VCaP (cell line): ENCODE measurements around the gene SIGLEC14.

Experiments used
- H3K27ac ChIP-seq: fragments of 450-650 bp; 2 replicates; pipeline ENCODE4 v1.5.1; 2017
- CTCF ChIP-seq: fragments of 450-650 bp; conservative IDR thresholded peaks from 2 replicates; pipeline ENCODE4 v1.5.1; 2017; ENCODE audit warnings: mild to moderate bottlenecking, moderate library complexity

Gene SIGLEC14

GRCh38 chr19:51607920-51608562 lies 38.6 kb downstream of the SIGLEC14 start:
- no peak overlapping the region for H3K27ac ChIP-seq
- TF ChIP-seq CTCF = 0 out of 2 replicates have a peak, but pooled peaks have one; percentile 14

DNA sequence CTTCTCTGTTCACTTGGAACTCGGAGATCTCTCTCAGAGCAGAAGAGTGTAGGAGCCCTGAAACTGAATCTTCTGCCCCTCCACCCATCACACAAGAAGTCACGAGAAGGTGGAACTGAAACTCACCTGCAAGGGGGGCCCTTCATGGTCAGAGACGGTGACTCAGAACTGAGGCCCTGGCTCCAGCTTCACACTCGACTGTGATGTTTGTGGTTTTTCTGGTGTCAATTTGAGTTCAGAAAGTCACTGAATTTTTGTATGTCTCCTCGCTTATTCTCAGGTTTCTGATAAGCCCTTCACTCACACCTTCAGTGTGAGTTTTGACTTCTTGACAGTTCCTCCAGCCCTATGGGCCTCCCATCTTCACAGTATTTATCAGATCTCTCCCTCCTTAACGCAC lies 39.5 kb downstream of the SIGLEC14 start:
- H3K27ac ChIP-seq = no peak overlapping the region
- TF ChIP-seq CTCF = no peak

- no peak for TF ChIP-seq CTCF
- H3K27ac ChIP-seq = no peak overlapping the region
Measured at GRCh38 chr19:51602189-51602854, 44.3 kb downstream of the SIGLEC14 start.

DNA sequence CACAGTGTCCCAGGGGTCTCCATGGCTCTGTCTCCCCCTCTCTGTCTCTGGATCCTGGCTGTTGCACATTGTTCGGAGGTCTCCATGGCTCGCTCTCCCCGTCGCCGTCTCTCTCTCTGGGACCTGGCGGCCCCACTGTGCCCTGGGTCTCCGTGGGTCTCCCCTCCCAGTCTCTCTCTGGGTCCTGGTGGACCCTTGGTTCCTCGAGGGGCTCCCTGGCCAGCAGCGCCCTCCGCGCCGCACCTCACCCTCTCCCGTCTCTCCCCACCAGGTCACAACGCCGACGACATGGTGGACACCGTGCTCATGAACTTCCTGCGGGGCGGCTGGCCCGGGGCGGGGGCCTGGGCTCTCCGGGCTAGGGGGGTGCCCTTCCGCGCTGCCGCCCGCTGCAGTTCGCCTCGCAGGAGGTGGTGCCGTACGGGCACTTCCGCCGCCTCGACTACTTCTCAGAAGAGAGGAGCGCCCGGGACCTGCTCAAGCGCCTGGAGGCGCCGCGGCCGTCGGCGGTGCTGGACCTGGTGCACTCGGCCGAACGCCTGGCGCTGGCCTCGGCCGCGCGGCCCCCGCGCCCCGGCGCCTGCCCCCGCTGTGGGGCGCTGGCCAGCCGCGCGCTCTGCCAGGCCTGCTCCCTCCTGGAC lies 45.6 kb downstream of the SIGLEC14 start:
- H3K27ac ChIP-seq = no peak overlapping the region
- no peak for TF ChIP-seq CTCF

DNA sequence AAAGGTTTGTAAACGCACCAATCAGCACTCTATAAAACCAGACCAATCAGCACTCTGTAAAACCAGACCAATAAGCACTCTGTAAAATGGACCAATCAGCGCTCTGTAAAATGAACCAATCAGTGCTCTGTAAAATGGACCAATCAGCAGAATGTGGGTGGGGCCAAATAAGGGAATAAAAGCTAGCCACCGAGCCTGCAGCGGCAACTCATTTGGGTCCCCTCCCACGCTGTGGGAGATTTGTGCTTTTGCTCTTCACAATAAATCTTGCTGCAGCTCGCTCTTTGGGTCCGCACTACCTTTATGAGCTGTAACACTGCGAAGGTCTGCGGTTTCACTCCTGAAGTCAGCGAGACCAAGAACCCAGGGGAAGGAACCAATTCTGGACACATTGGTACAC lies 47.5 kb downstream of the SIGLEC14 start:
- TF ChIP-seq CTCF = no peak
- H3K27ac ChIP-seq = no peak overlapping the region

DNA sequence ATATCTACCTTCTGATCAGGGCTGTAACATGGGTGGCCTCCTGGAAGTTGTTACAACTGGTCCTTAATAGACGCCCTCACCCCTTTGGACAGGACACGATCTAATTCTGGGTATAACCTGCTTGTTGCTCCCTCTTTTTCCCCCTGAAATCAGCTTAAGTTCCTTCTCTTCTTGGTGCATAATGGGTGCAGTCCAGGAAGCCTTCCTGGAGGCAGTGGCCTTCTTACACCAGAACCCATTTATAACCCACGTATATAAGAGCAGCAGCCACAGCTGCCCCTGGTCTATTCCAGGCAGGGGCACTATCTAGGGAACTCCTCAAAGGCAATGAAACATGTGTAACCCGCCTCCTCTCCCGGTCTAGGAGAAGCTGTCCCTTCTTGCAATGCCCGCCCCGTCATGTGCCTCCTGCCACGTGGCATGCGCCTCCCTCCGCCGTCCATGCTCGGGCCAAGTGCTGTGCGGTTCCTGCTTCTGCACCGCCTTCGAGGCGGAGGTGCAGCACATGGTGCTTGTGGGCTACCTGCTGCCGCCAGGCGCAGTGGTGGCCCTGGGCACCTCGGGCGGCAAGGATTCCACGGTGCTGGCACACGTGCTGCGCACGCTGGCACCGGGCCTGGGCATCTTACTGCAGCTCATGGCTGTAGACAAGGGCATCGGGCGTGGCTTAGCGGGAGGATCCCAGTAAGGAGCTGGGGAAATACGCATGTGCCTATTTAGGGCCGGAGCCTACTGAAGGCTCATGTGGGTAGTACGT lies 48.3 kb downstream of the SIGLEC14 start:
- no peak overlapping the region for H3K27ac ChIP-seq
- TF ChIP-seq CTCF = no peak
